Measurements from ENCODE around the gene TGFBR2.

DNA sequence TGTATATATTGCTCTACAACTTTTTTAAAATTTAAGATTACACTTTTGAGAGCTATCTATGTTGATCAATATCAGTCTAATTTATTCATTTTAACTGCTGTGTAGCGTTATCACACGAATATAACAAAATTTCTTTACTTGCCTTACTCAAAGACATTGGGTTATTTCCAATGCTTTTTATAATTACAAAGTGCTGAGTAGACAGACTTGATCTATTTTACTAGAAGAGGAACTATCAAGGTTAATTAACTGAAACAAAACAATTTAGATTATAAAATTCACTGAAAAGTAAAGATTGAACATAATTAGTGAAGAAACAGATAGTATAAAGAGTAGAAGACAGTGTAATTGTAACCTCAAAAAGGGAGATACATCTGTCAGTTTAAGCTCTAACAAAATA lies 105.5 kb downstream of the TGFBR2 start:
- TF ChIP-seq, protein P1, sequence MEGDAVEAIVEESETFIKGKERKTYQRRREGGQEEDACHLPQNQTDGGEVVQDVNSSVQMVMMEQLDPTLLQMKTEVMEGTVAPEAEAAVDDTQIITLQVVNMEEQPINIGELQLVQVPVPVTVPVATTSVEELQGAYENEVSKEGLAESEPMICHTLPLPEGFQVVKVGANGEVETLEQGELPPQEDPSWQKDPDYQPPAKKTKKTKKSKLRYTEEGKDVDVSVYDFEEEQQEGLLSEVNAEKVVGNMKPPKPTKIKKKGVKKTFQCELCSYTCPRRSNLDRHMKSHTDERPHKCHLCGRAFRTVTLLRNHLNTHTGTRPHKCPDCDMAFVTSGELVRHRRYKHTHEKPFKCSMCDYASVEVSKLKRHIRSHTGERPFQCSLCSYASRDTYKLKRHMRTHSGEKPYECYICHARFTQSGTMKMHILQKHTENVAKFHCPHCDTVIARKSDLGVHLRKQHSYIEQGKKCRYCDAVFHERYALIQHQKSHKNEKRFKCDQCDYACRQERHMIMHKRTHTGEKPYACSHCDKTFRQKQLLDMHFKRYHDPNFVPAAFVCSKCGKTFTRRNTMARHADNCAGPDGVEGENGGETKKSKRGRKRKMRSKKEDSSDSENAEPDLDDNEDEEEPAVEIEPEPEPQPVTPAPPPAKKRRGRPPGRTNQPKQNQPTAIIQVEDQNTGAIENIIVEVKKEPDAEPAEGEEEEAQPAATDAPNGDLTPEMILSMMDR (IDR thresholded peaks at IDR 0.05; ENCODE audit: low read depth, low read length), result no peak
- no peak for TF ChIP-seq EZH2phosphoT487 (IDR thresholded peaks at IDR 0.05; ENCODE audit: low read depth)
